HG03469 (cell line): ENCODE data around the gene SH3GL1.

Experiments
- ATAC-seq: cut with Tn5 transposase; IDR thresholded peaks from one replicate; pipeline ENCODE4 v1.9.1; 2021; ENCODE audit warnings: mild to moderate bottlenecking, moderate library complexity, moderate number of reproducible peaks; ENCODE audit not compliant: unreplicated experiment

Gene SH3GL1

DNA sequence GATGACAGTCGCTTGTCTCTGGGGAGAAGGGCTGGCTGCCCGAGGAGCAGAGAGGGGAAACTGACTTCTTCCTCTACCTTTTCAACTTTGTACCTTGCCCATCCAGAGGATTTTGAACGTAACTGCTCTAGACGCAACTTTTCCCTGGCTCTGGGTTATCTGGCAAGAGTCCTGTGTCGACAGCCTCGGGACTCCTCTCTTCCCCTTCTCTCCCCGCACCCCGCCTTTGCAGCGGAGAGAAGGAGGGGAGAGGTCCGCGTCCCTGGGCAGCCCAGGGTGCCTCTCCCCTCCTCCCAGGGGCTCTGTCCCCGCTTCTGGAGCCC lies 574 bp downstream of the SH3GL1 start:
- no peak for ATAC-seq

DNA sequence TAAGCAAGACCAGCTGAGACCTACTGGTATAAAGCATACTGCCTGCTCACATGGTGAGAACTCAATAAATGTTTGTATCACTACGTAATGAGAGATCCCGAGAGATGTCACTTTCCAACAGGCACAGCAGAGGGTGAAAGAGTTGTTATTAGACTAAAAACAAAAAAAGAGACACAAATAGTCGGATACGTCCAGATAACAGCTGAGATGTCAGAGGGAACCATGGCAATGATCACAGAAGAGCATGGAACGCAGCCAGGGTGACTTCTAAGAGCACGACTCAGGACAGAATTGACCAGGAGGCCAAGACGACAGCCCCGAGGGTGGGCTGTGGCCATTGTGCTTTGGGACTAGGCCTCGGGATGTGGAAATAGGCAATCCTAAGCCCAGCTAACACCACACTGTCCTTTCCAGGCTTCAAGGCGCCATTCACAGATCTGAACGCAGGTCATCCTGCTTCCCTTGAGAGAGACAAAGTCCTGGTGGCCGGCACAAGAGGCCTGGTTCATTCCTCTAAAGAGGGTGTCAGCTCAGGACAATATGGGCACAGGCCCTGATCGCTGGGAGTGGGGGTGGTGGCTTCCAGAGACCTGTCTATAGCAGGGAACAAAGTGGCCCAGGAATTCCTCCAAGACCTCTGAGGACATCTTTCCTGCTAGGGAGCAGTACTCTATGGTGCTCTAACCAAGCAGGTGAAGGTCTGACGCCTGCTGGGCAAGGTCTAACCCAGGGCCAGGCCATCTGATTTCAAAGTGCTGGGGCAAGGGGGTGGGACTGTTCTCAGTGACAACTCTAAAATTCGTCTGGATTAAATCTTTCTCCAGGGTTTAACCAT lies 3.2 kb downstream of the SH3GL1 start:
- no peak for ATAC-seq

DNA sequence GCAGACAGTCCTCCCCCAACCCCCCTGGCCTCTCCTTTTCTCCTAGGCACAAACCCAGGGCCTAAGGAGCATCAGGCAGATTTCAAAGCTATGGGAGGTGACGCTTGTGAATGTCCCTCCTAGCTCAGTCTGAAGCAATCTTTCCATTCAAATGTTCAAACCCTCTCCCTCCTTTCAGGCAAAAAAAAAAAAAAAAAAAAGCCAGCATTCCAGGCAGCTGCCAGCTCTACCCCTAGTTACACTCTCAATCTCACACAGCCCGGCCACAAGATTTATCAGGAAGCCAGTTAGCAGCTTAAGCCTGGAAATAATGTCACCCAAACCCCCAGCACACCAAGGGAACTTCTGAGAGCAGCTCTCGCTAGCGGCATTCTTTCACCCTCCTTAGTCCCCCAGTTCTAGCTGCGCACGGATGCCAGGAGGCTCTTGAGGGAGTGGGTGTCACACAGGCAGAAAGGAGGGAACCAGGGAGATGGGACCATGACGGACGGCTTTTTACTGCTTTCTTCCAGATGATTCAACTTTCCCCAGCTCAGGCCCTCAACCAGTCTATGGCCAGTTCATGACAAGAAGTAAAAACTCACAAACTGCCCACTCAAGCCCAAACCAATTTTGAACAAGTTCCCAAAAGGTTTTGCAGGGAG lies 6.3 kb downstream of the SH3GL1 start:
- no peak for ATAC-seq

DNA sequence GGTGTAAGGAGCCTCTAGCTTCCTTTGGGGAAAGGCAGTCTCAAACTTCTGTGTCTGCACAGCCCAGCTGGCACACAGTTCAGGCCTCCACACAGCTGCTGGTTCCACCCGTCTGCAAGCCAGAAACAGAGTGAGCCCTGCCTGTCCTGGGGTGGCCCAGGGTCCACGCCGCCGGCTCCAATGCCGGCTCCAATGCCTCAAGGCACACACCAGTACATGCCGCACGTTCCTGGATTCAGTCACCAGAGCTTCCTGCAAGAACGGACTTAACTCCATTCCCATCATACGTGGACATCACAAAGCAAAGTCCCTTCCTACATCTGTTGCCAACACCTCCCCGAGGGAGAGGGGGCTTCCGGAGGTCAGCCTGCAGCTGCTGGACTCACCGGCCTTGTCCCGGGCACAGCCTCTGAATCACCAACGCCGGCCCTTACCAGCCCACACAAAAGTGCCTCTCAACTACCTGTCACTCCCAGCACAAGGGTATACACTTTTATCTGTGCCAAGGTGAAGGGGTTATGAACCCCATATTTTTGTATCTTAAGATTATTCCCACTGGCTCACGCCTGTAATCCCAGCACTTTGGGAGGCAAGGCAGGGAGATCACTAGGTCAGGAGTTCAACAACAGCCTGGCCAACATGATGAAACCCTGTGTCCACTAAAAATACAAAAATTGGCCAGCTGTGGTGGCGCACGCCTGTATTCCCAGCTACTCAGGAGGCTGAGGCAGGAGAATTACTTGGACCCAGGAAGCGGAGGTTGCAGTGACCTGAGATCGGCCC lies 8.5 kb downstream of the SH3GL1 start:
- no peak for ATAC-seq

DNA sequence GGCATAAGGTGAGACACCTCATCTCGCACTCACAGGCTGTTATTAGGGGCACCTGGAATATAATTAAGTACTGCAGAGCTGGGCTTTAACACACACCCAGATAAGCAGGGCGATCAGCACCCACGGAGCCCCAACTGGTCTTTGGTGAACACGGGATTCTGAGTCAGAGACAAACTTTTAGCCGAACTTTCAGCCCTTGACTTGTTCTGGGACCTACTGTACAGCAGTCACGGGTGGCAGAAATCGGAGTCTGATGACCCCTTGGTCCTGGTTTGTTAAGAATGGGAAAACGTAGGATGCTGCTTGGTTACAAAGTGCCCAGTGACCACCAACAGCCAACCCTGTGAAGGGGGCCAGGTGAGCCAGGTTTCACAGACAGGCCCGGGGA lies 9.0 kb downstream of the SH3GL1 start:
- ATAC-seq, result no peak

DNA sequence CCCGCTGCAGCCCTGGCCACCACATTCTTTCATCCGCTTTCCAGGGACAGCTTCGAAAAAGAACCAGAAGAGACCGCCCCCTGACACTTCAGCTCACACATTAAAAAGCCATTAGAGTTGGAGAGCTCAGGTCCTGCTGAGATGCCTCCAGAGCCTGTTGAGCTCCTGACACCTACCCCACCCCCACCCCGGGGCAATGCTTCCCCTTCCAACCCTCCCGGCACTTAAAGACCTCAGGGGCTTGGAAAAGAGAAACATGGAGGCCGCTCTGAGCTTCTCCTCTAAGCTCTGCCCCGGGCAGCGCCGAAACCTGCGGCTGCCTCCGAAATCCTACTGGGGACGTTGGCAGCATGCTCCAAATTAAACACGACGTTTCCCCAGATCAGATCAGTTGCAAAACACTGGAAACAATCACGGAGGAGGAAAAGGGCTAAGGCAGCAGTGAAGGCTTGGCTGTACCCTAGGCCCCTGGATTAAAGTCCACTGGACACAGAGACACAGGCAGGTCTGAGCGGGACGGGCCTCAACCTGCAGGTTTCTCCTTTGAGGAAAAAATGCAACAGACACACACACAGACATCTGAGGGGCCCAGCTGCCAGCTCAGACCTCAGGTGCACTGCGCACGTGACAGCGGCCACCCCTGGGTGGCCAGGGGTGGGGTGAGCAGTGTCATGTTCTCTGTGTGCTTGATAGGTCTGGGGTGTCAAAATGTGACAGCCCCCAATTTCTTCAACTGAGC lies 9.6 kb downstream of the SH3GL1 start:
- ATAC-seq, result no peak

DNA sequence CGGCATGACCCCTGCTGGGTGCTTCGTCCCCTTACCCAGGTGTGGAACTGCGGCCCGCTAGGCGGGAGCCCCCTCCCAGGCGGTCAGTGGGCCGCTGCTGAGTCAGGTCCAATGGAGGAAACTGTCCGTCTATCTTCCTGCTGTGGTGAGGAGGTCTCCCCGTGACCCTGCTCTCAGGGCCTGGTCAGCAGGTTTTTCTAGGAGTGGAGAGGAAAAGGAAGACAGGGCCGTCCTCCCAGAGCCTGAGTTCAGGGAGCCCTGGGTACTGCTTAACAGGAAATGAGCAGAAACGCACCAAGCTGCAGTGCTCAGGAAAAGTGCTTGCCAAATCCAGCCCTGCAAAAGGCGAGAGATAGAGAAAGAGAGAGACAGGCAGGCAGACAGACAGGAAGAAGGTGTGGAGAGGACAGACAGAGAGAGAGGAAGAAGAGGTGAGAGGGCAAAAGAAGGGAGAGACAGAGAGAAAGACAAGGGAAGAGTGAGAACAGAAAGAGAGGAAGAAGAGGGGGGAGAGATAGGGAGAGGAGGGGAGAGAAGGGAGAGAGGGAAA lies 10.3 kb downstream of the SH3GL1 start:
- no peak for ATAC-seq

DNA sequence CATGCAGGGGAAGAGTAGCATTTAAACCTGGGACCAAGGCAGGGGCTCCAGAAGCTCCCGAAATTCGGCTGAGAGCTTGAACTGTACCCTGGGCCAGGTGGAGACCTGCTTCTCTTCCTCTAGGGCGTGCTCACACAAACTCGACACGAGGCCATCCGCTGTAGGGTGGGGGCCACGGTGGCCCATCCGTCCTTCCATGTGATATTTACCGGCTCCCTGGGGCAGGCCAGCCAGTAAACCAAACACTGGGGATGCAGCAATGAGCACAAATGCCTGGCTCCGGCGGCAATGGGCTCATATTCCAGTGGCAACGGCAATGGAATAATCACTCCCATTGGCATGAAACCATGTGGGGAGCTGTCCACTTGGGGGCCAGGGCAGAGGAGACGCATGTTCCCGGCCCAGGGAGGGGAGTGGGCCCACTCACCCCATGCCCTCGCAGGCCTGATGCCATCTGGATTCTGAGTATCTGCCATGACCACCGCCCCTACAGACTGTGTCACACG lies 10.8 kb downstream of the SH3GL1 start:
- ATAC-seq, result no peak

DNA sequence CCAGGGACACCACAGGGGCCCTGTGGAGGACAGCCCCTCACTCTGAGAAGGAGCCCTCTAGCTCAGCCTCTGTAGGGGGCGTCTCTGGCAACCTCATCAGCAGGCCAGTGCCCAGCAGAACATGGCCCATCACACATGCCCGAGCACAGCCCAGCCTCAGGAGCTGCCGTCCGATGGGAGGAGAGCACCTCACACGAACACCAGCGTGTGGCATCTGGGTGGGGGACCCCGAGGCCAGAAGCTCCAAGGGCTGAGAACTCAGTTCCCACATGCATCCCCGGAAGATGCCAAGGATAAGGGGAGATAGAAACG lies 11.3 kb downstream of the SH3GL1 start:
- ATAC-seq, result no peak

DNA sequence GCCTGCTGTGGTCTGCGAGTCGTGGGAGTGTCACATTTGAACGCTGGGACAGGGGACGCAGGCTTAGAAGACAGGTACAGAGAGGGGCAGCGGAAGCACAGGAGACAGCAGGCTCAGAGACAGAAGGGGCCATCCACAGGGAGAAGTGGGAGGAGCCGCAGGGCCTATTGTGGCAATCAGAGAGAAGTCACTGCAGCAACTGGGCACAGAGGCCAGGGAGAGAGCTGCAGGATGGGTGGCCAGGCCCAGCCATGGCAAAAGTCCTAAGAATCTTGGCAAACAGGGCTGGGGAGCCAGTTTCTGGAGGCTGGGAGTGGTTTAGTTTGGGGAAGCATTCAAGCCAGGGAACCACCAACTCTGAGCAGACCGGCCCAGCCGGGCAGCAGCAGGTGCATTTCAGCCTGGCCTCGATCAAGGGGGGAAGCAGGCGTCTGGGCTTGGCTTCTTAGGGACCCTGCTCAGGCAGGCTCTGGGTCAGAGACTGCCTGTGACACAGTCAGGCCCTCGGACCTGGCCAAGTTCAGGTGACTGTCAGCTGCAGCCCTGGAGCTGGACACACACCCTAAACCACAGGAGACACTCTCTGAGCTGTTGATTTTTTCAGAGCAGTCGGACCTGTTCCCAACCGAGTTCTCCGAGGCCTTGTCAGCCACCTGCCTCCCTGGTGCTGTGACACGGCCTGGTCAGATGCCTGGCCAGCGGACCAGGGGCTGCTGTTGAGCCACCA lies 11.8 kb downstream of the SH3GL1 start:
- no peak for ATAC-seq

DNA sequence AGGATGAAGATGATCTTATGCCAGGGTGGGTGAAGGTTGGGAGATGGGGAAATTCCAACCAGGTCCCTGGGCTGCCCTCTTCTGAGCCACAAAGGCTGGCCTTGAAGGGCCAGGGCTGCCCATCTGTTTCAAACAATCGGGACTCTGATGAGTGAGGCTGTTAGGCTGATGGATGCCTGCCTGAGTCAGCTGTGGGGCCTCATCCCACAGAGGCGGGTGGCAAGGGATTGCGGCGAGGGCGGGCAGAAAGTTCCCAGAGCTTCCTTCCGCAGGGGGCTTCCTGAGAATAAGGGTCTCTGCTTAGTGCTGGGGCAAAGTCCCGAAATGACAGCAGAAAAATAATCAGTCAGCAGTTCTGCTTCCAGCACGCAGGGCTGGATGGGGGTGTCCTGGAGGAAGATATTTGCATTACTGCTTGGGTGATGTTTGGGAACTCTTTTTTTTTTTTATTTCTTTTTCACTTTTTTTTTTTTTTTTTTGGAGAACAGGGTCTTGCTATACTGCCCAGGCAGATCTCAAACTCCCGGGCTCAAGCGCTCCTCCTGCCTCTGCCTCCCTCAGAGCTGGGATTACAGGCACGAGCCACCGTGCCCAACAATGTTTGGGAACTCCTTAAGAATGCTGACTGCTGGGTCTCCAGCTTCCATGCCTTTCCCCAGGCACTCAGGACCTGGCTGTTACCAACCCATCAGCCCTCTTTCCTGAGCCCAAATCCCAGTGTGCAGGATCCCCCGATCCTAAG lies 14.1 kb downstream of the SH3GL1 start:
- ATAC-seq, result no peak

DNA sequence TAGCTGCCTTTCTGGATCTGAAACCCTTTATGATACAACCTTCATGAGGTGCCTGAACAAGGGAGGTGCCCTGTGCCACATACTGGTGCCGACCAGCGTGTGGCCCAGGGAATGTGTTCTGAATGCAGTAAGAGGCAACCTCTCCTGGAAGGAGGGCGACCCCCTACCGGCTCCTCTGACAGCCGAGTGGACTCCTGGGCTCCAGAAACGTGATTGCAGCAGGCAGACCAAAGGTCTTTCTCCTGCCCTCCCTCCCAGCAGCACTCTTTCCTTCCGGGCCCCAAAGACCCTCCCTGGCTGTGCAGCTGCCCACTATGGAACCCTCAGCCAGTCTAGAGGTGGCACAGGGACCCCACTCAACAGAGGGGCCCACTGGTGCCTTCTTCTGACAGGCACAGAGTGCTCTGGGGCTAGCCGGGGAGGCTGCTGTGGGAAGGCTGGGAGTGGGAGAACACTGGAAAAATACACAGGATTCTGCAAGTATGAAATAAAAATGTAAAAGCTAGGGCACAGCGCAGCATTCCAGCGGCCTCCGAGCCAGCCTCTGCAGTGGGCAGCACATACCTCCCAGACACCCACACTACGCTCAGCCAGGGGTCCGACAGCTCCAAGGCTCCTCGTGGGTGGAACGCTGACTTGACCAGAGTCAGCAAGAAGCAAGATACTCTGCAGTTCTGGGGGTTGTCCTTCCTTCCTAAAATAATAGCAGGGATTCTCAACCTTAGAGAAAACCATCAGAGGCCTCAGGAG lies 14.9 kb downstream of the SH3GL1 start:
- ATAC-seq, result no peak

DNA sequence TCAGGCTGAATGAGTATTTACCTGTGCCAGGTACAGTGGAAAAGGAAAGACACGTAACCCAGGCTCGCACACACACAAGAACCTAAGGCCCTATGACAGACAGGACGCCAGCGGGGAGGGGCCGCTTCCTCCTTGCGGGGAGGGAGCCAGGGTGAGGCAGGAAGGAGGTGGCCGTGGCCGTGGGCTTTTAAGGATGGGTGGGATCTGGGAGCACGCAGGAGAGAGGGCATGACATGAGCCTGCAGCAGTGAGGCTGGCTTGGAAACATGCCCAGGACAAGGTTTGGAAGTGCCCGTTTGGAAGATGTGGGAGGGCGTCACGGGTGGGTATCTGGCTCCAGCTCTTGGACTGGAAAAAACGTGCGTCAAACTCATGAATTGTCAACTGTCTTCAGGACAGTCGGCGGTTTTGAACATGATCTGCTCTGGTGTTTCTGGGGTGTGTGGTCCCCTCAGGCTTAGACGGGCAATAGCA lies 20.1 kb downstream of the SH3GL1 start:
- no peak for ATAC-seq

DNA sequence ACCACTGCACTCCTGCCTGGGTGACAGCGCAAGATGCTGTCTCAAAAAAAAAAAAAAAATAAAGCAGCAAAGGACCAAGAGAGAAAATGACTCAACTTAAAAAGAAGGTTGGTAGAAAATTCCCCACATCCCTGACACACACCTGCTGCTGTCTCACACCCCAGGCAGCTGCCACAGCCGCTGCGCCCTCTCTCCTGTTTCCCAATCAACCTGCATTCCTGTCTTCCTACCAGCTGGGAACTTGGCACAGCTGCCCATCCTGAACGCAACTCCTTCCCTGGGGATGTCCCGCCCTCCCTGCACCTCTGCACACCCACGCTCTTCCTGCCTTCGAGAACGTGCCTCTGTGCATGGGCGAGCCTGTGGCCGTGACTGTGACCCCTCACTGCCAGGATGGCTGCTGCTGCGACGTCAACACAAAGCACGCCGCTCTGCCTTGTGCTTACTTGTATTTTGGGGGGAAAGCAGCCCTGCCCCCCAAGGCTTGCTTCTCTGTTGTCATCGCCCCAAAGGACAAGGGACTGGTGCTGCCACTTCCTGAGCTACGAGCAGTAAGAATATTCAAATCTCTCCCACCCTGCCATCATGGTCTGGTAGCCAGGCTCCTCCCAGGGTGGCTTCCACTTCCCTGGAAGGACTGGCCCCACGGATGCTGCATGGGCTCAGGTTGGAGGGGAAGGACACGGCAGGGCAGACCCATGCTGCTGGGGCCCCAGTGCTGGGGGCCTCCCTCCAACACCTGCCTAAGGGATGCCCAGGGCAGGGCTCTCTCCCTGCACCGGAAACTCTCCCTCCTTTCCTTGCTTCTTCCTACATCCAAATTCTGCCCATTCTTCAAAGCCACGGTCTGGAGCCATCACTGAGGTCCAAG lies 20.7 kb downstream of the SH3GL1 start:
- ATAC-seq, result no peak

DNA sequence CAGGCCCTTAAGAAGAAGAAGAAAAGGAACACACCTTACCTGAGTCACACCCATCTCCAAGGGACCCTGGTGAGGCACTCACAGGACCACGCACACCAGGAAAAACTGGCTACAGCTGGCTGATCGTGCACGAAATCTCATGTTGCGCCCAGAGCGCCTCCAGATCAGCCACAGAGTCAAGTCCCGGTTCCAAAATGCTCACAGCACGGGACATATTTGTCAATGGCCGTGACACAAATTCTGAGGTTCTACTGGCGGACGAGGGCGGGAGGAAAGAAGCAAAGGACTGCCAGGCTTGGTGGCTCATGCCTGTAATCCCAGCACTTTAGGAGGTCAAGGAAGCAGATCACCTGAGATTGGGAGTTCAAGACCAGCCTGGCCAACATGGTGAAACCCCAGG lies 21.5 kb downstream of the SH3GL1 start:
- no peak for ATAC-seq

DNA sequence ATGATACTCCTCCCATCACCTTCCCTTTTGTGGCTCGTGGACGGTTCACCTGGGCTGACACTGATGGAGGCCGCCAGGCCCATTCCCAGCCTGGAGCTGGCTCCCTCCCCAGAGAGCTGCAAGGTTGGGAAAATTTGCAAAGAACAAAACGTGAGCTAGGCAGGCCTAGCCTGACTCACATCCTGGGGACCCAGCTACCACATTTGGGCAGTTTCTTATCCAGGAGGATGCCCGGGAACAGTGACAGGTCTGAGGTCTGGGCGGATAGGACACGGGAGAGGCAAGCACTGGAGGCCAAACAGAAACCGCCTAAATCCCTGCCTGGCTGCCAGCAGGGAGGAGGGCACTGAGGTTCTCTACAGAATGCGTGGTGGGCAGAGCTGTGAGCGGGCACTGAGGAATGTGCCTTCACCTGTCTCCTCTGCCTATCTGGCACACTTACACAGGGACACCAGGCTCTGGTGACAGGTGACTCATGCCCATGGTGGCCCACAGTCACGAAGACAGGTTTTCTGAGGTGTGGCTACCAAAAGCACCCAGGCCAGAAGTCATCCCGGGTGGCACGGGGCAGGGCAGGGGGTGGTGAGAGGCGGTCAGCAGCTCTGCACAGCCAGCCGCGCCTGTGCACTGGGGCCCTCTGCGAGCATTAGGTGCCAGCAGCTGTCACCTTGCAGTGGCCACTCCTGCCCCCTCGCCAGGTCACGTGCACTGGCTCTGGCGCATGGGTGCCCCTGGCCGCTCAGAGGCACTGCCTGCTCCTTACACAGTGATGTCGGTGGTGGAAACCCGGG lies 23.2 kb downstream of the SH3GL1 start:
- no peak for ATAC-seq

DNA sequence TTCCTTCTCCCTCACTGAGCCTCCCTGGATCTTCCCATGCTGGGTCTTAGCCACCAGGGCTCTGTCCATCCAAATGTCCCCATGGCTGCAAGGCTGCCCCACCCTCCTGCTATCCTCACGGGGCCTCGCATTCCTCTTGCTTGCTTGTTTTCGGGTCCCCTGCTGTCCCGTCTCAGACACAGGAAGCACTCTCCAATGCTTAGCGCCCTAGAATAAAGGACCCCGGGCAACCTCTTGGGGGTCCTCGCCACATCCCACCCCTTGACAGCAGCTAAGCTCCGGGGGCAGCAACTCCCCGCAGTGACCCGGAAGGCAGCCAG lies 23.7 kb downstream of the SH3GL1 start:
- ATAC-seq, result no peak
